ENCODE results near the gene UPF3B.

- TF ChIP-seq ZNF626 (tag by site-specific recombination; IDR thresholded peaks at IDR 0.05) (no peak), ZBTB8A (tag by site-specific recombination; IDR thresholded peaks at IDR 0.05) (no peak), CTCF (tag by site-specific recombination; IDR thresholded peaks at IDR 0.05) (no peak), PATZ1 (tag by site-specific recombination; IDR thresholded peaks at IDR 0.05) (no peak), YY1 (tag by site-specific recombination; IDR thresholded peaks at IDR 0.05) (no peak), ZBTB26 (tag by site-specific recombination; optimal IDR thresholded peaks at IDR 0.05) (no peak)
These were observed 26.3 kb downstream of the UPF3B start for GRCh38 chrX:119826399-119826959.
